Activated T-helper 9 cell treated with anti-CD3 and anti-CD28 coated beads, Interleukin-2, amount 50 U/mL, for 16 hours (primary cell): ENCODE results near the gene OR13C8.

Experiments
- DNase-seq: peaks from one replicate; pipeline ENCODE4 v3.0.0-alpha.2; 2020; ENCODE audit warnings: low read depth

The OR13C8 gene

DNA sequence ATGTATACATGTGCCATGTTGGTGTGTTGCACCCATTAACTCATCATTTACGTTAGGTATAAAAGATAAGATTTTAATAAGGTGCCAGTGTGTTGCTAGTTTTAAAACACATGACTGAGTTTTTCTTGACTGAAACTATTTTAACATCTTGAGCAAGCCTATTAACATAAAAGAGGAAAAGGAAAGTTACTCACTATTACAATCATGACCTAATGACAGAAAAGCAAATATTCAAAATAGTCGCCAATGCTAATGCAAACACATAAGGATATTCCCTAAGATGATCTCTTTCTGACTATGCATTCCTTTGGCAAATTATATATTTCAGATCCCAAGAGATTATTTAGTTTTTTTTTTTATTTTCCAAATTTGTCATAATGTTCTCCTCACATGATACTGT, 42.2 kb downstream of the OR13C8 start:
- DNase-seq = no peak

DNA sequence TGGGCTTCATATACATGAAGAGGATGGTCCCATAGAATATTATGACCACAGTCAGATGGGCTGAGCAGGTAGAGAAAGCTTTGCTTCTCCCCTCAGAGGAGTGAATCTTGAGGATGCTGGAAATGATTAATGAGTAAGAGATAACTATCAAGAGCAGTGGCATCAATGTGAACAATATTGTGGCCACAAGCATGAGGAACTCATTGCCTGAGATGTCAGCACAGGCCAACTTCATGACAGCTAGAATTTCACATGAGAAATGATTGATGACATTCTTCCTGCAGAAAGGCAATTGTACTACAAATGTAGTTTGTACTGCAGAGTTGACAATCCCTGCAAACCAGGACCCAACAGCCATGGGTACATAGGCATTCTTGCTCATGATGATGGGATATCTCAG, 48.5 kb downstream of the OR13C8 start:
- DNase-seq = no peak

DNA sequence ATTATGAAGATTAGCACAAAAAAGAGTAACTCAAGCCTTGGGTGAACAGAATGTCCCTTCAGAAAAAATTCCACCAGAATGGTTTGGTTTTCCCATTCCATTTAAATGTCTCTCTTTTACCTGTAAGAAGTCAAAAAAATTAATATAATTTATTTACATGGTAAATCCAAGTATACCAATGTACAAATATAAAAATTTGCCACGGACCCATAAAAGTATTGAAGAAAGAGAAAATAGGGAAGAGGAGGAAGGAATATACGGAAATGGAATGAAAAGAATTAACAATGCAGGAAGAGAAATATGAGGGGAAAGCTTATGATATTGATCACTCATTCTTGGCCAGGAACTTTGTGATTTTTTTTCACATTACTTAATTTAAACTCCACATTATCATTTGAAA, 49.1 kb downstream of the OR13C8 start, which contains the start of gene OR13C9:
Gene OR13C9 (minus strand): TSS at position 101 of the 400 bp plus-strand sequence. CDS start 0 bp downstream, at position 101.
- no peak for DNase-seq
